GM21526 (cell line): ENCODE results near the gene C6orf163.
A peak's percentile ranks its signal among the peaks of the same experiment; 100 is the strongest.

Experiments used
- ATAC-seq: cut with Tn5 transposase; IDR thresholded peaks from one replicate; pipeline ENCODE4 v1.9.1; 2021; ENCODE audit warnings: moderate library complexity; ENCODE audit not compliant: unreplicated experiment, low FRiP score

C6orf163 gene

DNA sequence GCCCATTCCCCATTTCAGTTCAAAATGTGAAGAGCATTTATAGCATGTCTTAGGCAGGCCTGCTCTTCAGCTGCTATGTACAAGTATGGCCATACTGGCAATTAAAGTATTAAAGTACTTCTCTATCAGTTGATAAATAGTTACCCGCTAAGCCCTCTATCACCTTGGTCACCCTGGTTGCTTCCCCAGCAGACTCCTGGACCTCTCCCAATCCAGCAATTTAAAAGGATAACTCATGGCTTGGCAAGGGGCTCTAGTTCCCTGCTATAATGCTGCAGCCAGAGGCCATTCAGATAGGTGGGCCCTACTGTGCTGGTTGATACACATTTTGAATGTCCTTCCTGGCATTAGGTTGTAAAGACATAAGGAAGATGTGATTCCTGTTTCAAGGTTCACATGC, 7.0 kb downstream of the C6orf163 start:
- no peak for ATAC-seq

DNA sequence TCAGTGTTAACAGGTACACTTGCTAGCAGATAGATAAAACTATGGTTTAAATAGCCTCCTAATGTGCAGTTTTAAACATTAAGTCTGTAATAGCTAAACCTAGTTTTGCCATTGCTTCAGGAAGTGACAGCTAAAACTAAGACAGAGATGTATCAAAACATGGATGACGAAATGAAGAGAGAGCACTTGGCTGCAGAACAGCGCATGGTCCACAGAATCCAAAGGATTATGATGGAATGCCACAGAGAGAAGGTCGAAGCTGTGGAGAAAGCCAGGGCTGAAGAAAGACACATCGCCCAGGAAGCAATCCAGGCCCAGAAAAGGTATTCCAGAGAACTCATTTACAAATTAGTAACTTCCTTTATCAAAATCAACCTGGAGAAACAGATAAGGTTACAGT, 11.6 kb downstream of the C6orf163 start:
- ATAC-seq, result no peak

- ATAC-seq, result no peak
Measured at GRCh38 chr6:87357479-87358196, 13.0 kb downstream of the C6orf163 start.

DNA sequence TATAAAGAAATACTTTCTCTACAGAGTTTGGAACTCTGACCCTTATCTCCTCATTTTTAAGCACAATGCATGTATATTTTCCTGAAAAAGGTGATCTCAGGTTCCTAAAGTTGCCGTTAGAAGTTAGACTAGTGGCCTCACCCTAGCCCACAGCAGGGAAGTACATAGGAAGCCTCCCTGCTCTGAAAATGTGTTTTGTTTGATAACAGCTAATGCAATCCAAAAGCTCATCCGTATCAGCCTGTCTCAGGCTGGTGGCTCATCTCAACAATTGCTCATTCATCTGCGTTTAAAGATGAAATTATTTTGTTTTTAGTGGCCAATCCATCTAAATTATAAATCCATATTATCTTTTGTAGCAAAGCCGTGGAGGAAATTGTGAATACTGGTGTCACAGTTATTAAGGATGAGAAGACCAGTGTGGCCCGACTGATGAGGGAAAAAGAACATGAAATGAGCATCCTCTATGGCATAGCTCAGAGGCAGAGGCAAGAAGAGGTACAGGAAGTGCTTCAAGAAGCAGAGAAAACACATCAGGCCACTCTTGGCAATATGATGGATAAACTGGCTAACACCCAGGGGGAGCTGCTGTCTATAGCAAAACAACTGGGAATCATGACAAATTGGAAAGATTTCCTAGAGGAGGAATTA, 20.1 kb downstream of the C6orf163 start:
- ATAC-seq, result no peak

DNA sequence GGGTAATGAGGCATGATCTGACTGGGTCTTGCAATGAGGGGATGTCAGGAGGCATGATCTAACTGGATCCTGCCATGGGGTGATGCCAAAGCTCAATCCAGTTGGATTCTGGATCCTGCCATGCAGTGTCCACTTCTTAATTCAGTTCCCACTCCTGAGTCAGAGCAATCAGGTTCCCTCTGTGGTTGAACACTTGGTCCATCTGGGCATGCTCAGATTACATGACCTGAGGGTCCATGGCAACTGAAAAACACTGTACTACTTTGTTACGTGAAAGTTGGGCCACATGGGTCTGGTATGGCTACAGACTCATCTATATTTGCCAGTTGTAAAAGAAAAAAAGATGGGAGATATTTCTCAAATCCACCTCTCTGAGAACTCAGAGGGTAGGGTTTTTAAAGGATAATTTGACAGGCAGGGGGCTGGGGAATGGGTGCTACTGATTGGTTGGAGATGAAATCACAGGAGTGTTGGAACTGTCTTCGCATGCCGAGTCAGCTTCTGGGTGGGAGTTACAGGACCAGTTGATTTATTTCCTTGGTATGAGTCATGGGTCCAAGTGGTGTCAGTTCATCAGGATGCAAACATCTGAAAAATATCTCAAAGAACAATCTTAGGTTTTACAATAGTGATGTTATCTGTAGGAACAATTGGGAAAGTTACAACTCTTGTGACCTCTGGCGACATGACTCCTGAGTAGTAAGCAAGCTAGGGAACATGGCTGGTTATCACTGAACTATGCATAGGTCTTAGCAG, 21.6 kb downstream of the C6orf163 start:
- no peak for ATAC-seq

GRCh38 chr6:87366899-87367298, 22.3 kb downstream of the C6orf163 start:
- ATAC-seq, result no peak

DNA sequence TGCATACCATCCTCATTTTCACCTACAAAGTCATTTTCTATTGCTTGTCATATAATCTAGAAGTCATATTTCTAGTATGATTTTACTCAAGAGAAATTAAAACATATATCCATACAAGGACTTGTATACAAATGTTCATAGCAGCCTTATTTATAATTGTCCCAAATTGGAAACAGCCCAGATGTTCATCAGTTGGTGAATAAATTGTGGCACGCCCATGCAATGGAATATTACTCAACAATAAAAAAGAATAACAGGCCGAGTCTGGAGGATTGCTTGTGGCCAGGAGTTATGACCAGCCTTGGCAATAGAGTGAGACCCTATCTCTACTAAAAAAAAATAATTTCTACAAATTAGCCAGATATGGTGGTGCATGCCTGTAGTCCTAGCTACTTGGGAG, 28.8 kb downstream of the C6orf163 start:
- ATAC-seq, result no peak

- ATAC-seq, result no peak
Measured at GRCh38 chr6:87375315-87375714, 30.7 kb downstream of the C6orf163 start.

DNA sequence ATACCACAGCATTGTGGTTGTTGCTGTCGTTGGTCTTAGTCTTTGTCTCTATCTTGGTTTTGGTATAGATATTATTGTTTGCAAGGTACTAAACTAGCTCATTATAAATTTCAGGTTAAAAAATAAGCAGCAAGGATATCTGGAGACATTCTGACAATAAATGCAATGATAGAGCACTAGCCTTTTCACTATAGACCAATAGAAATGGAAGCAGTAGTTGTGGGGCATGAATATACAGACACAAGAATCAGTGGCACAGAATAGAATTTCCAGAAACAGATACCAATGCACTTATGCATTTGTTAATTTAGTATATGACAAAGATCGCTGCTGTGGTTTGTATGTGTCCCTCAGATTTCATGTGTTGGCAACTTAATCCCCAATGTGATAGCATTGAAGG, 32.0 kb downstream of the C6orf163 start:
- no peak for ATAC-seq

GRCh38 chr6:87378947-87379346, 34.3 kb downstream of the C6orf163 start:
- ATAC-seq, result no peak

DNA sequence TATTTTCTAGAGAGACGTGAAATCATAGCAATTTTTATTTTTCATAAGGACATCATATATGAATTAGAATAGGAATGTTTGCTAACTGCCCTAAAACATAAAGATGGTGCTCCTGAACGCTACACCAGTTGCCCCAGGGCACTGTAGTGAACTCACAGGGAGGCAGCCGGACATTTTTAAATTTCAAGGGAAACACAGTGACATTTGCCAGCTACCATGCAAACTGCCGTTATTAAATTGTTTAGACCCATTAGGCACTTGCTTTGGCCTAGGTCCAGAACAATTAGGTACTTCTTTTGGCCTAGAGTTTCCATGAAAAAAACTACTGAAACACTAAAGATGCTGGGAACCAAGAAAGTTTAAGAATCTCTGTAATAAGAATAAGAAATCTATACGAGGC, 38.2 kb downstream of the C6orf163 start:
- no peak for ATAC-seq

DNA sequence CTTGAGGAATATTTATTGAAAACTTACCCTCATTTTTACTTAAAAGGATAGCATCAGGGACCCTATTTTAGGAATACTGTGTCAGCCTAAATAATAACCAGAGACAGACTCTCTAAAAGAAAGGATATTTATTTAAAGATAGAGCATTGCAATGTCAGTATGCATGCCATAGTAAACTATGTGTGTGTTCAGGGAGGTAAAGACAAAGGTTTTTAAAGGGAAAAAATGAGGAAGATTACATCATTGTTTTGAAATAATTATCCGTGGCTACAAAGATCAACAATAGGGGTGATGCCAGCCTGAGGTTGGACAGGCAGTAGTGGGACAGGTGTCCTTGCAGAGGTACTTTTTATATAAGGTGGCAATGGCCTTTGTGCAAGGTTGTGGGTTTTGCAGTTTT, 39.4 kb downstream of the C6orf163 start:
- ATAC-seq, result no peak

DNA sequence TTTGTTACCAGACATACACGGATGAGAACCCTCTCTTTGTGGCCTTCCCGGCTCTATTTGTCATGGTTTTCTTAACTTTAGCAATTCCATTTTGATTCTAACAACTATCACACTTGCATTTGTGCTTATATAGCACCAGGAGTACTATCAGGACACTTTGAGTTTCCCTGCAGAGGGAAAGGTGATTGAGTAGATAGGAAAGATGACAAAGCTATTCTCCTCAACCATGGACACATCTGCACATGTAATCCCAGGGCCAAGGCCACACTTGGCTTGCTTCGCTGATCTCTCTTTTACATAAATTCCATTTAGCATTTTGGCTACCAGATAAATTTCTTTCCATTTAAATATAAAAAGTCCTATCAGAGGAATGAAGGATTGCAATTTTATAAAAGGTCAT, 39.8 kb downstream of the C6orf163 start:
- ATAC-seq, result no peak

DNA sequence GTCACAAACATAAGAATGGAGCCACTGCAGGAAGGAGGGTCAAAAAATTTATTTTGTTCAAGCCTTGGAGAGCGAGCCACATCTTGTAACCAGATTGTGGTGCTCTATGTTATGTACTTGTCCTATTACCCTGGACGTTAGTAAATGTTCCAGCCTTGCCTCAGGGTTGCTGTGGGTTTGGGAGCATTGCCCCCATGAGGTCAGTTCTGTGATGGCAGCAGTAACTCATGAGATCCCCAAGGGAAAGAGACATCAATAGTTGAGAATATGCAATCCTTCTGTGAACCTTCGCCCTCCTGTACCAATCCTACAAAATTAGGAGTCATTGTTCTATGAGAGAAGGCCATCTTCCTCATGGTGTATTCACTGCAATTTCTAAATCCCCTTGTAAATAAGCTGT, 46.7 kb downstream of the C6orf163 start:
- ATAC-seq, result no peak

DNA sequence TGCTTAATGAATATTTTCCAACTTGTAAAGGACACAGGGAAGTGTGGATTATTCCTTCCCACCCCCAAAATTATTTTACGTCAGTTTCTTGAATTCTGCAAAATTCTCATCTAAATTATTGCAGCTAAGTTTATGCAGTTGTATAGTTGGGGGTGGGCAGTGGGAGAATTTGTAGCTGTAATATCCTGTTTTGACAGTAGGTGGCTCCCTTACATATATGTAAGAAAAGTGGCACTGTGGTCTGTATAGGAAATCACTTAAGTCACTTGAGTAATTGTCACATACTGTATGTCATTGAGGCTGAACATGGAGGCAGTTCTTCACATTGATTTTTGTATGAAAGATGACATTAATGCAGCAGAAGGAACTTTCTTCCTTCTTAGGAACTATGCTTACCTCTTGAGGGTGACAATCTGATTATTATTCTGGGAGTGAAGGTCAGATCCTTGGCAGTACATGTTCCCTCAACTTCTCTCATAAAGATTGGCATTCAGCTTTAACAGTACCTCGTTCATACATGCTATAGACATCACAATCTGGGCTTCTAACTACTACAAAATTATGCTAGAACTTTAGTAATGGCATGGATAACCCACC, 48.5 kb downstream of the C6orf163 start:
- peak; percentile 70 for ATAC-seq

GRCh38 chr6:87395431-87395830, 50.8 kb downstream of the C6orf163 start:
- ATAC-seq, result no peak

DNA sequence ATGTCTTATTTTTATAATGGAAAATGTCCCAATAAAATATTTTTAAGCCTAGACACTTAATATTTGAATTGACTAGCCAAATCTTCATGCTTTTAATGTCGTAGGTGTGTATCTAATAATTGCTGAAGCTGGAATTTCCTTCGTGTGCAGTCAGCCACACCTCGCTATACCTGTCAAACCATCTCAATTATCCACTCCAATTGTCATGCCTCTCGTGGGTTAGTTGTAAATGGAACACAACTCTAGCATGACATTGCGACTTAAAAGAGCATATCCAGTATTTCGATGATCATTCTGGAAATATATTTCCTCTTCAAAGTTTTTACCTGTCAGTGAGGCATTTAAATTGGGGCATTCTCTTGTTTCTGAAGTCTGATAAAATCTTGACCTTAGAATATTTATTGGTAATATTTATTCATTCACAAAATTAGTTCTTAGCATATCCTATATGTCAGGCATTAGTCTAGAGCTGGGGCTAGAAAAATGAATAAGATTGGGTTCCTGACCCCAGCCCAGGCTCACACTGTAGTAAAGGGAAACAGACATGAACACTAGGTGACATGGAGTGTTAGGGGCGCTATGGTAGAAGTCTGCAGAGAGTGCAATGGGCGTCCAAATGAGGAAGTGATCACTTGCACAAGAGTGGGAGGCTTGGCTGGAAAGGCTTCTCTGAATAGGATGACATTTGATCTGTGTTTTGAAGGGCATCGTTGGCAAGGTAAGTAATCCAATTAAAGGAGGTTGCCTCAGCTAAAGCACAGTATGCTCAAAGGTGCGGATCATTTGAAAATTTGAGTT, 52.2 kb downstream of the C6orf163 start:
- ATAC-seq, result peak; percentile 86

- ATAC-seq, result no peak
Measured at GRCh38 chr6:87397656-87398055, 53.0 kb downstream of the C6orf163 start.

GRCh38 chr6:87401832-87402231, 57.2 kb downstream of the C6orf163 start:
- no peak for ATAC-seq

DNA sequence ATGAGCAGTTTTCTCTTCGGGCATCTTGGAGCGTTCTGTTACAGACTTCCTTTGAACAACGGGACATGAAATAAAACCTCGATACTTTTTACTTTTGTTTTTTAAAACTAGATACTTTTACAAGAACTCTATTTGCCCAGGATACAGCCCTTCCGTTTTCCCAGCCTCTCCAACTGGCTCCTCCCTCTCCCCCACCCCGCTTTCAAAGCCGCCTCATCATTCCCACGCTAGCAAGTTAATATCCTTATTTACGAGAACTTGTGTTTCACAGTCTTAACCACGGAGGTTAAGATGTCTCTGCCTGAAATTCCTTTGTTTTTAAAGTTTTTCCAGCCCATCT, 62.9 kb downstream of the C6orf163 start:
- peak; percentile 2 for ATAC-seq
